HG03139 (cell line): ENCODE measurements around the gene CACNA1D.
"Not testable (repeated sequence)": the region's sequence is repeated elsewhere in the genome, so short reads cannot be mapped to it uniquely, and the experiment has no call there.

Source experiments
- ATAC-seq: cut with Tn5 transposase; IDR thresholded peaks from one replicate; pipeline ENCODE4 v1.9.1; 2021; ENCODE audit not compliant: unreplicated experiment

CACNA1D gene

DNA sequence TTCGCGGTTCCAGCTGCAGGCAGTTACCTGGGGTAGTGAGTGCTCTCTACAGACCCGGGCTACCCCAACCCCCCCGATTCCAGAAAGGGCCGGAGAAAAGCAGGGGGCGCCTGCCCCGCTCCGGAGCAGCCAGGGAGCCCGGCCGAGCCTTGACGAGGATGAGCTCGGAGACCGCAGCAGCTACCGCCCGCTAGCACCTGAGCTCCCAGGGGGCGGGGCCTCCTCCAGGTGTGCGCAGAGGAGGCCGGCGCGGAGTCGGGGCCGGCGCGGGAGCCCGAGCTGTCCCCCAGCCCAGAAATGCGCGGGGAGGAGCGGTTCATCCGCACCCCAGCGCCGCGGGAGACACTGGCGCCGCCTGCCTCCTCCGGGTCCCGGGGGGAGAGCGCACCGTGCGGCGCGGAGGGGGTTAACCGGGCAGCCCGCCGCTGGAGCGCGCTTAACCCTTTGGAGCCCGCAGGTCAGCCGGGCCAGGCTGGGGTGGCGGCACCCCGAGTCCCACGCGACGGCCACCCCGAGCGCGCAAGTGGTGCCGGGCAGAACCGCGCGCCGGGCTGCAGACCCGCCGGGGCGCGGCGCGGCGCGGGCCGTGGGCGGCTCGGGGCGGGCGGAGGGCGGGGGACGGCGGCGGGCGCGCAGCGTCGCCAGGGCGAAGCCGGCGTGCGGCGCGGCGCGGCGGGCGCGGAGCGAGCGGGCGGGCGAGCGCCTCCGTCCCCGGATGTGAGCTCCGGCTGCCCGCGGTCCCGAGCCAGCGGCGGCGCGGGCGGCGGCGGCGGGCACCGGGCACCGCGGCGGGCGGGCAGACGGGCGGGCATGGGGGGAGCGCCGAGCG lies at the start of gene CACNA1D:
Gene CACNA1D (plus strand): TSS at position 649 of the 829 bp plus-strand sequence. CDS start 556 bp downstream, outside the sequence.
- no peak for ATAC-seq

GRCh38 chr3:53457068-53457467 lies 37.3 kb upstream of the CACNA1D start:
- no peak for ATAC-seq

- ATAC-seq, result no peak
These were observed 34.1 kb upstream of the CACNA1D start for GRCh38 chr3:53460326-53460725.

GRCh38 chr3:53464424-53464823 lies 30.0 kb upstream of the CACNA1D start:
- ATAC-seq, result no peak

DNA sequence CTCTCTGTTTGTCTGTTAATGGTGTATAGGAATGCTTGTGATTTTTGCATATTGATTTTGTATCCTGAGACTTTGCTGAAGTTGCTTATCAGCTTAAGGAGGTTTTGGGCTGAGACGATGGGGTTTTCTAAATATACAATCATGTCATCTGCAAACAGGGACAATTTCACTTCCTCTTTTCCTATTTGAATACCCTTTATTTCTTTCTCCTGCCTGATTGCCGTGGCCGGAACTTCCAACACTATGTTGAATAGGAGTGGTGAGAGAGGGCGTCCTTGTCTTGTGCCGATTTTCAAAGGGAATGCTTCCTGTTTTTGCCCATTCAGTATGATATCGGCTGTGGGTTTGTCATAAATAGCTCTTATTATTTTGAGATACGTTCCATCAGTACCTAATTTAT lies 24.7 kb upstream of the CACNA1D start:
- not testable (repeated sequence) for ATAC-seq

DNA sequence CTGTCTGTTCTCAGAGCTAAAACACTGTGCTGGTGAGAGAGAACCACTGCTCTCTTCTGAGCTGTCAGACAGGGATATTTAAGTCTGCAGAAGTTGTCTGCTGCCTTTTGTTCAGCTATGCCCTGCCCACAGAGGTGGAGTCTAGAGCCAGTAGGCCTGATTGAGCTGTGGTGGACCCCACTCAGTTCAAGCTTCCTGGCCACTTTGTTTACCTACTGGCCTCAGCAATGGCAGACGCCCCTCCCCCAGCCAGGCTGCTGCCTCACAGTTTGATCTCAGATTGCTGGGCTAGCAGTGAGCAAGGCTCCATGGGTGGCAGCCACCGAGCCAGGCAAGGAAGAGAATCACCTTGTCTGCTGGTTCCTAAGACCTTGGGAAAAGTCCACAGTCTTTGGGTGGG lies 21.0 kb upstream of the CACNA1D start:
- ATAC-seq, result no peak

DNA sequence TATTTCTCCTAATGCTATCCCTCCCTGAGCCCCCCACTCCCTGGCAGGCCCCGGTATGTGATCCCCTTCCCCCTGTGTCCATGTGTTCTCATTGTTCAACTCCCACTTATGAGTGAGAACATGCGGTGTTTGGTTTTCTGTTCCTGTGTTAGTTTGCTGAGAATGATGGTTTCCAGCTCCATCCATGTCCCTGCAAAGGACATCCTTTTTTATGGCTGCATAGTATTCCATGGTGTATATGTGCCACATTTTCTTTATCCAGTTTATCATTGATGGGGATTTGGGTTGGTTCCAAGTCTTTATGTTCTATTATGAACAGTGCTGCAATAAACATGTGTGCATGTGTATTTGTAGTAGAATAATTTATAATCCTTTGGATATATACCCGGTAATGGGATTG lies 18.0 kb upstream of the CACNA1D start:
- ATAC-seq, result not testable (repeated sequence)

DNA sequence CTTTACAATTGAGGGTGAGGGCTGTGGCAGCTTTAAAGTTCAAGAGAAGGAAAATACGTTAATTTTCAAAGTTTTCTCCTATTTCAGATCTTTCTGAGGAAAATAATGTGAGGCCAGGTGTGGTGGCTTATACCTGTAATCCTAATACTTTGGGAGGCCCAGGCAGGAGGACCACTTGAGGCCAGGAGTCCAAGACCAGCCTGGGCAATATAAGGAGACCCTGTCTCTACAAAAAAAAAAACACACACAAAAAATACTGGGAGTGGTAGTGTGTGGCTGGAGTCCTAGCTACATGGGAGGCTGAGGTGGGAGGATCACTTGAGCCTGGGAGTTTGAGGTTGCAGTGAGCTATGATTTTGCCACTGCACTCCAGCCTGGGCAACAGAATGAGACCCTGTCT lies 16.7 kb upstream of the CACNA1D start:
- not testable (repeated sequence) for ATAC-seq

DNA sequence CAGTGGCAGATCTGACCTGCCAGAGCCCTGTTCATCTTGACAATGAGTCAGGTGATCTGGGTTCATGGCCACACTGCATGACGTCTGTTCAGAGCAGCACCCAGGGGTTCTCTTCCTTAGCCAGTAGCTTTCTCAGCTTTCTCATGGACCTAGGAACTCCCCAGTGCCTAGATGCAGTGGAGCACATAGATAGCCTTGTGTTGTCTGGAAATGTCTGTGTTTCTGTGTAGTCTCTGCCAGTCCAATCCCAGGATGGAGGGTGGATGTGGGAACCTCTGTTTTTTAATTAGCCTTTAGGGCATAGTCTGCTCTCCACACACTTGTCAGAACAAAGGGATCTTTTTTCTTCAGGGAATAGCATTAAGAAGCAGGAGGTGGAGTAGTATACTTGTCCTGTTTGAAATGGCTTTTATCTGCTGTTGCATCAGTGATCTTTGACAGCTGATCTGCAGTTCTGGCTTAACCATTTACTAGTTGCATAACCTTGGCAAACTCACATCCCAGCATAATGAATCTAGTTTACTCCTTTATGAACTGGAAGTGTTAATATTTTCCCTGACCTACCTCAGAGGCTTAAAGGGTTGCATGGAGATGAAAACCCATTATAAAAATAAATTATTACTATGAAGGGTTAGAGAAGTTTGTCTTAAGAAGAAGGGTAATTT lies 16.1 kb upstream of the CACNA1D start:
- no peak for ATAC-seq

- ATAC-seq, result no peak
These were observed 15.3 kb upstream of the CACNA1D start for GRCh38 chr3:53478921-53479664.

GRCh38 chr3:53482227-53482626 lies 12.2 kb upstream of the CACNA1D start:
- no peak for ATAC-seq

DNA sequence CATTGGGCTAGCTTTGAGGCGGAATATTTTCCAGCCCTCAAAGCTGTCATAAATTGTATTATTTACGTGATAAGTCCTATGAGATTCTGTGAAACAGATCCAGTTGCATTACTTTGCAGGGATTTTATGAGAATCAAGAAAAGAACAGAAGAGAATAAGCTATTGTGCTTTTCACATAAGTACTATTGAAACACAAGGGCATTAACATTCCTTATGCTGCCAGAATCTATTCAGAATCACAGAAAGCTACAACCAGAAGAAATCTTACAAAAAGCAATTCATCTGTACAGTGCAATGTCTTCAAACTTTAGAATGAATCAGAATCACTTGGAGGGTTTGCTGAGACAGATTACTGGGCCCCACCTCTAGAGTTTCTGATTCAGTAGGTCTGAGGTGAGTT lies 10.6 kb upstream of the CACNA1D start:
- ATAC-seq, result no peak

DNA sequence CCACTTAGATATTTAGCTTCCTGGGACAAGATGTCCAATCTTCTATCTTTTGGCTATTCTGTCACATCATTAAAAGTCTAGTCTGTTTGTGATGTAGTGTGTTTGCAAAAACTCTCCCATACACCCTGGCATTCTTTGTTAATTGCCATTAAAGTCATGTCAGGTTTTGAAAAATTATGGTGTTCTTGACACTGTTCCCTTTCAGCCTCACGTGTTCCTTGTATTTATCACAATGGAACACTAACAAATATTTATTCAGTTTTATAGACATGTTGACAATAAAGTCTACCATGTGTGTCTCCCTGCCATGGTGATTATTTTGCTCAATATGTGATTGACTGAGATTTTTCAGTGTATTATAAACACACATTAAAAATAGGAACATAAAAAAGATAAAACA lies 9.4 kb upstream of the CACNA1D start:
- no peak for ATAC-seq

- ATAC-seq, result no peak
These were observed 8.6 kb upstream of the CACNA1D start for GRCh38 chr3:53485675-53486403.

GRCh38 chr3:53486961-53487654 lies 7.3 kb upstream of the CACNA1D start:
- no peak for ATAC-seq

DNA sequence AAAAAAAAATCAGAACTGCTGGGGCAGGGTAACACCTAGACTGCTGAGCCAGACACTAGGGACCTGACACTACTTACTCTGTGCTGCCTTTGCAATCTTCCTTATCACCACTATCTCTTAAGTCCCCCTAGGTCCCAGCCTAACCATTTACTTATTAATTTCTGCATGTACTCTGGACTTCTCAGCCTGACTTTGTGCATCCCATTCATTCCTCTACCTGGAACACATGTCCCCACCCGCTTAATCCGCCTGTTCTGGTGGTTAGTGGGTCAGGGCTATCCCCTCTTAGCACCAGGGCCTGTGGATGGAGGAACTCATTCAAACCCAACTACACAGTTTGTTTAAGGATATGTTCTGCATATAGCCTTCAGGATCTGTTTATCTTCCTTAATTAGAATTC lies 5.0 kb upstream of the CACNA1D start:
- no peak for ATAC-seq

DNA sequence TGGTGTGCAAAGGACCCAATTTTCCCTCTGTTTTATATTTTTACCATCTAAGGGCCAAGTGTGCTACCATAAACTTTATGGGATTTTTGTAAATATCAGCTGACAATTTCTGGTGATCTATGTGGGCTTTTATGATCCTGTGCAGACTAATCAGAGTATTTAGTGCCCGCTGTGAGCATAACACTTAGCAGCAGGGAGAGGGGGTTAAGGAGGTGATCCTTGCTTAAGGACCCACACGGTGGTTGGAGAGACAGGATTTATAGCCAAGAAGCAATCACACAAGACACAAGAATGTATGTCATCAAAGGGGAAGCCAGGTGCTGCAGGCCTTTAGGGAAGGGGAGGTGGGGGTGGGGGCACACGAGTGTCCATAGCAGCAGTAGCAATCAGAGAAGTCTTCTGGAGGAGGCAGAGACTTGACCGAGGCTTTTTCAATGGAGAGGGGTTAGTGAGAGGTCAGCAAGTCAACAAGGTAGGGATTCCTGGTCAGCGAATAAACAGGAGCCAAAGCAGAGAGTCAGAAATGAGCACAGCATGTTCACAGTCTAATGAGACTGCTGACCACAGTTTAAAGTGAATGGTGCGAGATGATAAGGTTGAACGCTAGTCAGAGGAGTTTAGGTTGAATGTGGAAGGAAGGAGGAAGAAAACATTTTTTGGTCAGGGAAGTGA lies 4.5 kb upstream of the CACNA1D start:
- no peak for ATAC-seq

- ATAC-seq, result no peak
These were observed 3.9 kb upstream of the CACNA1D start for GRCh38 chr3:53490459-53490968.

DNA sequence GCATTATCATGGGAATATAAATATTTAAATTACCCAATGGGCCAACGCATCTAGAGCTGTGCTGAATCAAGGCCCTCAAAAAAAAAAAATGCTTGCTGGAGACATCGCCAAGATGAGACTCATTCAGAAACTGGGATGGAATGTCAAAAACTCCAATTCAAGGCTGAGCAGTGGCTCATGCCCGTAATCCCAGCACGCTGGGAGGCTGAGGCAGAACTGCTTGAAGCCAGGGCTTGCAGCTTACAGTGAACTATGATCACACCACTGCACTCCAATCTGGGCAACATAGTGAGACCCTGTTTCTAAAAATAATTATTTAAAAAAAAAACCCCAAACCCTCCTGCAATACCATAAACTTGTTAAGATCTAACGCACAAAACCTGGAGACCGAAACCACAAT lies 3.1 kb upstream of the CACNA1D start:
- no peak for ATAC-seq

DNA sequence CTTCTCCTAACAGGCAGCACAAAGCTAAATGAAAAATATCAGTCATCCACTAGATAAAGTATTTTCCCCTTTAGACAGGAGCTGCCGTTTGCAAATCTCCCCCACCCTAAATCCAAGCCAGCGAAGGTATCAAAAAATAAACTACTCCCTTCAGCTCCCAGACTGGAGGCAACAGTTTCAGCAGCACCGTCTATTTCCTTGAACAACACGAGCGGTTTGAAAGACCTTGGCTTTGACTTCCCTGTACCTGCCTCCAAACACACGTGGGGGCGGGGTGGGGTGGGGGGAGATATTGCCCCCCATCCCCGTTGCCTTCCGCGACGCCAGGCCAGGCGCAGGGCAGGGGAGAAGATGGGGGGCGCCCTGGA lies 832 bp upstream of the CACNA1D start:
- no peak for ATAC-seq
